ENCODE results near the gene MS4A5.

DNA sequence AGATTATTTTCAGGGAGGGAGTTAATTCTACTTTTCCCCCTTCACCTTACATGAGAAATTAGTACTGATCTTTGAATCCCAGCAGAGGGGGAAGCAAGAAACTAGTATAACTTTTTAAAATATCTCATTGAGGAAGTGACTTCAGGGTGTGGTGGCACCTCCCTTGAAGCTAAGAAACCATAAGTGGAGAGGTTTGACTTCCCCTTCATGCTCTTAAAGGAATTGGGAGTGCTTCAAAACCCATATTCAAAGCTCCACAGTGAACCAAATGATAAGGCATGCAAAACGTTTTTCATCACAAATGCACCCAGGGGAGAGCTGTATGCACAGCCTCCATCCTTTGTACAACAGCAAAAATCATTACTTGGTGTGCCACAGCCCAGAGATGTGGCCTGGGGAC, 32.6 kb upstream of the MS4A5 start:
- TF ChIP-seq, protein P1, sequence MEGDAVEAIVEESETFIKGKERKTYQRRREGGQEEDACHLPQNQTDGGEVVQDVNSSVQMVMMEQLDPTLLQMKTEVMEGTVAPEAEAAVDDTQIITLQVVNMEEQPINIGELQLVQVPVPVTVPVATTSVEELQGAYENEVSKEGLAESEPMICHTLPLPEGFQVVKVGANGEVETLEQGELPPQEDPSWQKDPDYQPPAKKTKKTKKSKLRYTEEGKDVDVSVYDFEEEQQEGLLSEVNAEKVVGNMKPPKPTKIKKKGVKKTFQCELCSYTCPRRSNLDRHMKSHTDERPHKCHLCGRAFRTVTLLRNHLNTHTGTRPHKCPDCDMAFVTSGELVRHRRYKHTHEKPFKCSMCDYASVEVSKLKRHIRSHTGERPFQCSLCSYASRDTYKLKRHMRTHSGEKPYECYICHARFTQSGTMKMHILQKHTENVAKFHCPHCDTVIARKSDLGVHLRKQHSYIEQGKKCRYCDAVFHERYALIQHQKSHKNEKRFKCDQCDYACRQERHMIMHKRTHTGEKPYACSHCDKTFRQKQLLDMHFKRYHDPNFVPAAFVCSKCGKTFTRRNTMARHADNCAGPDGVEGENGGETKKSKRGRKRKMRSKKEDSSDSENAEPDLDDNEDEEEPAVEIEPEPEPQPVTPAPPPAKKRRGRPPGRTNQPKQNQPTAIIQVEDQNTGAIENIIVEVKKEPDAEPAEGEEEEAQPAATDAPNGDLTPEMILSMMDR (IDR thresholded peaks at IDR 0.05) = no peak
- no peak for TF ChIP-seq POLR2AphosphoS5 (IDR thresholded peaks at IDR 0.05)
- TF ChIP-seq POLR2A (IDR thresholded peaks at IDR 0.05) = no peak
- no peak for TF ChIP-seq EP300 (IDR thresholded peaks at IDR 0.05; ENCODE audit: low read depth)

Data from transverse colon (tissue), 4 donors.